Activated CD4-positive, CD25-positive, alpha-beta regulatory T cell treated with anti-CD3 and anti-CD28 coated beads, Interleukin-2, amount 50 U/mL, for 24 hours (primary cell): ENCODE results near the gene NOB1.

ENCODE experiments used
- ATAC-seq, 2 donors: fragments of 150-1000 bp; cut with Tn5 transposase; one replicate each; pipeline ENCODE4 v1.10.0; 2021; ENCODE audit warnings: mild to moderate bottlenecking in 1 of 2, moderate library complexity in 1 of 2

The NOB1 gene

GRCh38 chr16:69718111-69718764 lies 36.5 kb downstream of the NOB1 start:
- no peak for ATAC-seq

- no peak for ATAC-seq
Observed at GRCh38 chr16:69717066-69717465, 37.7 kb downstream of the NOB1 start.

DNA sequence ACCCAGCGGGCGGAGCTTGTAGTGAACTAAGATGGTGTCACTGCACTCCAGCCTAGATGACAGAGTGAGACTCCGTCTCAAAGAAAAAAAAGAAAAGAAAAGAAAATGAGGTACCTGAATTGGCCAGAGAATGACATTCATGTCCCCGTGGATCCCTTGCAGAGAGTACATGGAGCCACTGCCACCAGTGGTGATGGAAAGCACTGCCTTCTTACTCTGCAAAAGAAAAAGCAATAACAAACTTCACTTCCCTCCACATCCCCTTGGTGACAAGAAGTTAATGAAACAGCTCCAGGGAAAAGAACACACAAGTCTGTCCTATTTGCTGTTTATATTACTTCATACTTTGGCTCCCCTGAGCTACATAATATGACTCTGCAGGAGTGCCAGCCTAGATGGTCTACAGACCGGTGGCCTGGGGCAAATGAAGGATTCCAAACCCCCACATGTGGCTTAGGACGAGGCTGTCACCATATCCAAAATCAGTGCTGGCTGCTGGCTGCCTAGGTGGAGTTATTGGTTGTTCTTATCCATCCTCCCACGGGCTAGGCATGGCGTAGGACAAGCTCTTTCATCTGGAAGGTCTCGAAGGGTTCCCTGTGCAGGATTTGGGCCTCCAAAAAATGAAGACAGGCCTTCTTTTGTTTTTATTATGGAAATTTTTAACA lies 41.7 kb downstream of the NOB1 start:
- no peak for ATAC-seq

DNA sequence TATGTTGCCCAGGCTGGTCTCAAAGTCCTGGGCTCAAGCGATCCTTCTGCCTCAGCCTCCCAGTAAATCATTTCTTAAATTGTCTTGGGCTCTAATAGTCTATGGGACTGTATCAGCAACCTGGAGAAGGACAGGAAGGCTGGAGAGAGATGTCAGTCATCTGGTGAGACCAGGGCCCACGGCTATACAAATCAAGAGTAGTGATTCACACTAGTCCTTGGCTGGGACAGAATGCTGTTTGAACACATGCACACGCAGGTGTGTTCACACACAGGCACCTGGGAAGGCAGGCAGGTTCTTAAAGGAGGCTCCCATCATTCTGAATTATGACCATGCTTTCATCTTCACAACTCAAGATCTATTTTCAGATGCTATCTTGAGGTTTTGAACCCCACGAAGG lies 42.4 kb downstream of the NOB1 start:
- no peak for ATAC-seq

GRCh38 chr16:69711115-69711740 lies 43.5 kb downstream of the NOB1 start:
- ATAC-seq: peak in 1 of 2 donors; percentile 24

- no peak for ATAC-seq
Observed at GRCh38 chr16:69709456-69710084, 45.2 kb downstream of the NOB1 start.

DNA sequence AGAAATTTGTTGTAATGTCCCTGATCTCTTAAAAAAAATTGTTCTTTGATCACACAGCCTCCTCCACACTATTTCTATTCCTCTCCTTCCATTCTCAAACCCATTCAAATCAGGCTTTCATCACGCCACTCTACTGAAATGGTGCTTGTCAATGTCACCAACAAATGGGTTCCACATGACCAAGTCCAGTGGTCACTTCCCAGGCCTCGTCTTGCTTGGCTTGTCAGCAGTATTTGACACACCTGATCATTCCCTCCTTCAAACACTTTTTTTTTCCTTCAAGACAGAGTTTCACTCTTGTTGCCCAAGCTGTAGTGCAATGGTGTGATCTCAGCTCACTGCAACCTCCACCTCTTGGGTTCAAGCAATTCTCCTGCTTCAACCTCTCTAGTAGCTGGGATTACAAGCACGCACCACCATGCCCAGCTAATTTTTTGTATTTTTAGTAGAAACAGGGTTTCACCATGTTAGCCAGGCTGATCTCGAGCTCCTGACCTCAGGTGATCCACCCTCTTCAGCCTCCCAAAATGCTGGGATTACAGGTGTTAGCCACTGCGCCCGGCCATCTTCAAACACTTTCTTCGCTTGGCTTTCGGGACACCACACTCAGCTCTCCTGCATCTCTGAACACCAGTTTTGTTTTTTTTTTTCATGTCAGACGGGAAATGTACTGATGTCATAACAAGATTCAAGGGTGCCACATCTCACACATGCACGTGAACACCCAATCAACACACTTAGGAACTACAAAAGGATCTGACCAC lies 46.6 kb downstream of the NOB1 start:
- ATAC-seq: no peak

DNA sequence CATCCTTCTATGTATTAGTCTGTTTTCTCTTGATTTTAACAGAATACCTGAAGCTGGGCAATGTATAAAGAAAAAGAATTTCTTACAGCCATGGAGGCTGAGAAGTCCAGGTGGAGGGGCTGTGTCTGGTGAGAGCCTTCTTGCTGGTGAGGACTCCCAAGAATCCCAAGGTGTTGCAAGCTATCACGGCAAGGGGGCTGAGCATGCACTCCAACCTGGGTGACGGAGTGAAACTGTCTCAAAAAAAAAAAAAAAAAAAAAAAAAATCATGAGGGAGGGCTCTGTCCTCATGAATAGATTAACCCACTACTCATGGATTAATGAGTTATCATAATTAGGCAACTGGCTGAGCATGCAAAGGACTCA lies 47.8 kb downstream of the NOB1 start:
- no peak for ATAC-seq

DNA sequence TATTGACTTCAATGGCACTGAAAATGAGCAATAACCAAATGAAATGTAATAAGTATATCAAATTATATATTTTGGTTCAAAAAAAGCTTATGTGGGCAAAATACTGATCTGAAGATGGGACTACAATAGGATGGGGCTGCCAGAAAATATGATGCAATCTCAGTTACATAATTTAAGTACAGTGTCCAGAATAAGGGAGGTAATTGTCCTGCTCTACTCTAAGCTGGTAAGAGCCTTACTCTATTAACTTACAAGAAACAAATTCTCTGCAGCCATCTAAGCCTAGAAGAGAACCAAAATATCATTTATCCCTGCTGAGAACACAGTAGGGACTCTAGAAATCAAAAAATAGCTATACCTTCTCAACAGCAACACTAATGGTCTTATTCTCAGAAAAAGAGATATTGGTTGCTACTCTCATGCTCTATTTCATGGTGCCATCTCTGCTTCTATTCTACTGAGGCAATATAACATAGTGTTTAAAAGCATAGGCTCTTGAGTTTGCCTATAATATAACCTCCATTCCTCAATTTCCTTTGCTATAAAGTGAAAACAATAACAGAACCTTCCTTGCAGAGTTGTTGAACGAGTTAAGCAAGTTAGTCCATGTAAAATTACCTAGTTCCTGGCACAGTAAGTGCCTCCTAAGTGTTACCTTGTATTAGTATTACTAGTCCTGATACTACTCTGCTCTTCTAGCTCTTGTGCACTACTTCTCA lies 48.3 kb downstream of the NOB1 start:
- ATAC-seq: no peak

DNA sequence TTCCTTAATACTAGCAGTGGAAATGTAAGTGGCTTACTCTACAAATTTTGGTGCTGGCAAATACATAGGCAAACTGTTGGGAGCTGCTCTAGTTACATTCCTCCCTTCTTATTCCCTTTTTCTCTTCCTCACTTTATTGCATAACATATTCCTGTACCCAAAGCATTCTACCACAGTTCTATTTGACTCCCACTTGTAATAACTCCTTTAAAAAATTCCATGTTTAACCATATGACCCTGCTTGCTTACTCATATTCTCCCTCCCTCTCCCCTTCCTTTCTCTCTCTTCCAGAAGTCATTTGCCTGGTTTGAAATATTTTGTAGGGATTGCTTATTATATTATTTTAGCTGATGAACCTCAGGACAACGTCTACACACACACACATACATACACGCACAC lies 51.1 kb downstream of the NOB1 start:
- no peak for ATAC-seq

DNA sequence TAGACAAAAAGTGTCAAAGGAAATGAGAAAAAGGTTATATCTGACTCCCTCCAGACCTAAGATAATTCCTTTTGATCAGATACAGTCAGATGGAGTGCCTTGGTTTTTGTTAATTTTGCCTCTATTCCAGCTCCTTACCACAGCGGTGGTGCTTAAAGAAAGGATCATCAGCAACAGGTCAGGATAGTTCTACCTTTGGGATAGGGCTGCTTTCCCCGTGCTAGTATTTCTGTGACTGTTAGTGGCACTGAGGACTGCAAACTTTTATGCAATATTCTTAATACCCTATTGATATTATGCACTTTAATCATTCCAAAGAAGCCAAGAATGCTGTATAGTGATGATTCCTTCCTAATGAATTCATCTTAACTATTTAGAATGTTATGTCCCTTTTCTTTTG lies 52.9 kb downstream of the NOB1 start:
- no peak for ATAC-seq

DNA sequence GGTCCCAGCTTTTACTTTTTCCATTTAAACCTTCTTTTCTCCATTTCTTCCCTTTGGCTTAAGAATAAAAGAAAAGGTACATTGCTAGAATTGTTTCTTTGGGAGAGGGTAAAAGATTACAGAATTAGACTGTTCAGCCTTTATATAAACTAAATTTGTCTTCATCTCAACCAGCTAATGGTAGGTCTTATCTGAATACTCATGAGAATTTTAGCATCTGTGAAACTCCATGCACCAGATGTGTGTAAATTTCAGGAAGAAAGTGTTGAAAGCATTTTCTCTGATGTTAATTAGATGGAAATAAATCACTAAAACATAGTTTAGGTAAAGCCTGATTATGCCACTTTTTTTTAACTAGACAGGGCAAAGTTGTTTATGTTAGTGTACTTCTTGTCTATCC lies 53.3 kb downstream of the NOB1 start:
- ATAC-seq: no peak

DNA sequence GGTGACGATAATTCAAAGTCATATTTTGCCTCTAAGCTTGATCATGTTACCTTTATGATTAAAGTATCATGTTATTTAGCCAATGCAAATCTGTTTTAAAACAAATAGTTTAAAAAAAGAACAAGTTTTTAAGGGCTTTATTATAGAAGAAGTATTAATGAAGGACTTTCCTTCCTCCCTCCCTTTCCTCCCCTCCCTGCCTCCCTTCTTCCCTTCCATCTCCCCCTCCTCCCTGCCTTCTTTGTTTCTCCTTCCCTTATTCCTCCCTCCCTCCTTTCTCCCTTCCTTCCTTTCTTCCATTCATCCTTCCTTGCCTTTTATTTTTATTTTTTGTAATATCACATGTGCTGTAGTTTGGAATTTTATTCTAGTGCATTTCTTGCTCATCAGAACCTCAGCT lies 54.8 kb downstream of the NOB1 start:
- no peak for ATAC-seq

- no peak for ATAC-seq
Observed at GRCh38 chr16:69698404-69698803, 56.3 kb downstream of the NOB1 start.

DNA sequence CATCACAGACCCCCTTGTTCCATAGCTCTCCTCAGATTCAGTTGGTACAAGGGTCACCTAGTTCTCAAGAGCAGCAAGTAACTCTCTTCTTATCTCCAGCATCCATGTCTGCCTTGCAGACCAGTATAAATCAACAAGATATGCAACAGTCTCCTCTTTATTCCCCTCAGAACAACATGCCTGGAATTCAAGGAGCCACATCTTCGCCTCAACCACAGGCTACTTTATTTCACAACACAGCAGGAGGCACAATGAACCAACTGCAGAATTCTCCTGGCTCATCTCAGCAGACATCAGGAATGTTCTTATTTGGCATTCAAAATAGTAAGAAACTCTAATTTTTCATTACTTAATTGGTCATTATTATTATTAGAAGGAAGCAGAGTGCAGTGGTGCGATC lies 60.8 kb downstream of the NOB1 start:
- no peak for ATAC-seq

- ATAC-seq: peak; percentile 90 to 98
Observed at GRCh38 chr16:69691980-69692911, 62.5 kb downstream of the NOB1 start.
